OCI-LY3 (cell line): ENCODE measurements around the gene B4GALNT3.

Source experiments
- CTCF ChIP-seq: fragments of 200-600, 300-600 bp; sonication (generic); IDR thresholded peaks from 2 replicates; pipeline ENCODE4 v1.5.1; 2014; ENCODE audit warnings: antibody characterized with exemption, low read length, low read depth
- EZH2phosphoT487 ChIP-seq: fragments of 200-600 bp; shearing (Covaris generic); IDR thresholded peaks from 2 replicates; pipeline ENCODE4 v1.6.1; 2018; ENCODE audit warnings: antibody characterized with exemption, mixed run types, low read depth

- no peak for TF ChIP-seq CTCF
- TF ChIP-seq EZH2phosphoT487, result no peak
Measured at GRCh38 chr12:414859-415258, 44.9 kb upstream of the B4GALNT3 start.
